ENCODE results near the gene TTC38.

The TTC38 gene

DNA sequence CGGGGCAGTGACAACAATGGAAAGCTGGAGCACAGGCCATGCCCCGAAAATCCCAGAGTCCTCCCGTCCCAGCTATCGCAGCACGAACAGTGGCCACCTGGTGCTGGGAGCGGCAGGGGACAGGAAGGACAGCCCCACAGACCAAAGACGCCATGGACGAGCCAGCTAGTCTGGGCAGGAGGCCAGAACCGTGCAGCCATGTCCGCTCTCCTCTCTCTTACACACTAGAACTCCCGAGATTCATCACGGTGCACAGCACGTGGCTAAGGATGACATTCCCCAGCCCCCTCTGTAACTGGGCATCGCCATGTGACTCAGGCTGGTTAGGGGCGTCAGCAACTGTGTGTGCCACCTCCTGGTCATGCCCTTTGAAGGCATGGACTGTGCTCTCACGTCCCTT is 22.3 kb upstream of the TTC38 start:
- no peak overlapping the region for H3K4me3 ChIP-seq (ENCODE audit: low read depth, low read length)
- TF ChIP-seq CTCF (conservative IDR thresholded peaks at IDR 0.05; ENCODE audit: low read depth, low read length) = no peak
- no peak for DNase-seq (ENCODE audit: low read depth)

DNA sequence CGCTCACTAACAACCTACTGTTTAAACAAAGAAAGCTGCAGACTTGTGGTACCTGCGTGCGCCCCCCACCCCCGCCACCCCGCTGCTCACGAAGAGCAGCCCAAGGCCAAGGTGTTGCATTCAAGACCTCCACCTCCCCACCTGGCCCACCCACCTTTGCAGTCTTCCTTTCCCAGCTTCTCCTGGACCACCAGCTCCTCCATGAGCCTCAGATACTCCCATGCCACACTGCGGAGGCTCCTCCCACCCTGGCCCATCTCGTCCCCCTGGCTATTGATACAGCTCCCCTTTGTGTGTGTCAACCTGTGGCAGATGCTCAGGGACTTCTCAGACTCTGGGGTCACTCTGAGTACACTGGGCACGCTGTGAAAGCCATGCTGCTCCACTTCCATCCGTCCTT is 21.6 kb upstream of the TTC38 start:
- no peak for TF ChIP-seq CTCF (conservative IDR thresholded peaks at IDR 0.05; ENCODE audit: low read depth, low read length)
- DNase-seq (ENCODE audit: low read depth) = no peak
- no peak overlapping the region for H3K4me3 ChIP-seq (ENCODE audit: low read depth, low read length)

- no peak for DNase-seq (ENCODE audit: low read depth)
- TF ChIP-seq CTCF (conservative IDR thresholded peaks at IDR 0.05; ENCODE audit: low read depth, low read length) = no peak
- no peak overlapping the region for H3K4me3 ChIP-seq (ENCODE audit: low read depth, low read length)
These were observed 20.3 kb upstream of the TTC38 start for GRCh38 chr22:46247443-46247975.

DNA sequence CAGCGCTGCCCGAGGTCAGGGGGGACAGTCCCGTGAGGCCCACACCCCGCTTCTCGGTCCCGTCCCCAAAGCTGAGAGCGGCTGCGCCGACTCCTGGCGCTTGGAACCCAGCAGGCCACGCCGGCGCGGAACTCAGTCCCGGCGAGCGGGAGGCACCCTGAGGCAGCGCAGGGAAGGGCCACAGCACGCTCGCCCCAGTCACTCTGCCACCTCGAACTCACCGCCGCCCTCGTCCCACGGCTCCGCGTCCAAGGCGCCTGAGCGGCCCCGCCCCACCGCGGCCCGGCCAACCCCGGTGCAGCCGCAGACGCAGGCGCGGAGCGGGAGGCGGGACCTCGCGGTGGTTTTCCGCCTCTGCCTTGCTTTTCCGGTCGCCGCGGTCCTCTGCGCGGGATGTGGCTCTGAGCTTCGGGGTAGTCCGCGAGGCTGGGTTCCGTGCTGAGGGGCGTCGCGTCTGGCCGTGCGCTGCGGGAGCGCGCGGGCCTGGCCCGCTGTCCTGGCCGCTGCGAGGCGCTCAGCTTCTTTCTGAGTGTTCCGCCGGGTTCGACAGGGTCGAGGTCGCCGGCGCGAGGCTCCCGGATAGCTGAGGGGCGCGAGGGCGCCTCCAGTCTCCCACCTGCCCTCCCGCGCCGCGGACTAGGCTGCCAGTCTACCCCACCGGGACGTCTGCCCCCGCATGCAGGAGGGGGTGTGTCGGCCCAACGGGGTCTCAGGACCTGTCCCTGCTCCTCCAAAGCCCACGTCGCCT is 17.6 kb upstream of the TTC38 start, which contains the start of gene CDPF1:
Gene CDPF1, minus strand, starts transcription at position 259 of the 748 bp plus-strand sequence. CDS start 2,009 bp downstream, outside the sequence.
- TF ChIP-seq CTCF (conservative IDR thresholded peaks at IDR 0.05; ENCODE audit: low read depth, low read length) = no peak
- DNase-seq (ENCODE audit: low read depth) = peak; percentile 77
- H3K4me3 ChIP-seq (ENCODE audit: low read depth, low read length) = peak within 1 kb of the TSS; percentile 91

DNA sequence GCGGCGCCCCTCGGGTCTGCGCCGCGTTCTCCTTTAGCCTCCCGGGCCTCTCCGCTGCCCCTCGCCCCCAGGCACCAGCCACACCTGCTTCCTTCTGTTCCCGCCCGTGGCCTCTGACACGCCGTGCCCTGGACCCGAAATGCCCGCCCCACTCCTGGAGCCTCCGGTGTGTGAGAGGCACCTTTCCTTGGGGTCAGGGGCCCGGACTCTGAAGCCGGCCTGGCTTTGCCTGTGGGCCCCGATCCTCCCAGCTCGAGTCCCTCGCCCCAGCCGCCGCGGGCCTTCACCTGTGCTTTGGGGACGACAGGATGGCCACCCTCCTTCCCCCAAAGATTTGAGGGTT is 17.1 kb upstream of the TTC38 start:
- peak overlapping the region; percentile 91 for H3K4me3 ChIP-seq (ENCODE audit: low read depth, low read length)
- DNase-seq (ENCODE audit: low read depth) = no peak
- no peak for TF ChIP-seq CTCF (conservative IDR thresholded peaks at IDR 0.05; ENCODE audit: low read depth, low read length)

- H3K4me3 ChIP-seq (ENCODE audit: low read depth, low read length) = peak overlapping the region; percentile 91
- no peak for DNase-seq (ENCODE audit: low read depth)
- TF ChIP-seq CTCF (conservative IDR thresholded peaks at IDR 0.05; ENCODE audit: low read depth, low read length) = no peak
These were observed 16.5 kb upstream of the TTC38 start for GRCh38 chr22:46251266-46251665.

Measured in choroid plexus epithelial cell (primary cell).